ENCODE measurements around the gene EVX2. TPM values are rescaled to one million over a fixed set of nuclear protein-coding genes. Genes with fewer than 3 reads are reported as not detected.

The EVX2 gene
- total RNA-seq, 2 donors from 2014 or later, result not detected

- peaks cover 74 to 97% of the 10 kb centered on the region in 2 donors for H3K27me3 ChIP-seq
- H3K9me3 ChIP-seq, result peaks cover 0 to 4% of the 10 kb centered on the region in 2 donors
- DNase-seq (ENCODE audit: low spot score), result no peak
- no peaks in the 10 kb centered on the region for H3K36me3 ChIP-seq
- H3K27ac ChIP-seq, result no peak overlapping the region
- TF ChIP-seq CTCF (IDR thresholded peaks at IDR 0.05), result no peak
- peaks cover 0 to 25% of the 10 kb centered on the region in 2 donors for H3K4me1 ChIP-seq
- no peak overlapping the region for H3K4me3 ChIP-seq
These were observed 36.8 kb upstream of the EVX2 start for GRCh38 chr2:176120364-176121189.

- Histone ChIP-seq H3K4me3 (no peak overlapping the region), H3K27me3 (peaks cover 73 to 93% of the 10 kb centered on the region in 2 donors), H3K9me3 (peaks cover 0 to 4% of the 10 kb centered on the region in 2 donors), H3K27ac (no peak overlapping the region), H3K4me1 (peaks cover 0 to 25% of the 10 kb centered on the region in 2 donors), H3K36me3 (no peaks in the 10 kb centered on the region)
- TF ChIP-seq CTCF (IDR thresholded peaks at IDR 0.05), result peak; percentile 8 to 21
- no peak for DNase-seq (ENCODE audit: low spot score)
These were observed 35.0 kb upstream of the EVX2 start for GRCh38 chr2:176118601-176119339.

- no peak for DNase-seq (ENCODE audit: low spot score)
- Histone ChIP-seq H3K36me3 (no peaks in the 10 kb centered on the region), H3K27ac (no peak overlapping the region), H3K27me3 (peaks cover 78 to 94% of the 10 kb centered on the region in 2 donors), H3K4me1 (peaks cover 0 to 19% of the 10 kb centered on the region in 2 donors), H3K9me3 (peaks cover 0 to 4% of the 10 kb centered on the region in 2 donors), H3K4me3 (no peak overlapping the region)
- no peak for TF ChIP-seq CTCF (IDR thresholded peaks at IDR 0.05)
These were observed 34.1 kb upstream of the EVX2 start for GRCh38 chr2:176117823-176118371.

- no peak for TF ChIP-seq CTCF (IDR thresholded peaks at IDR 0.05)
- H3K27ac ChIP-seq, result no peak overlapping the region
- peaks cover 0 to 13% of the 10 kb centered on the region in 2 donors for H3K4me1 ChIP-seq
- H3K27me3 ChIP-seq, result peaks cover 79 to 94% of the 10 kb centered on the region in 2 donors
- no peak for DNase-seq (ENCODE audit: low spot score)
- no peak overlapping the region for H3K4me3 ChIP-seq
- H3K9me3 ChIP-seq, result peaks cover 0 to 4% of the 10 kb centered on the region in 2 donors
- H3K36me3 ChIP-seq, result no peaks in the 10 kb centered on the region
These were observed 33.5 kb upstream of the EVX2 start for GRCh38 chr2:176117162-176117822.

Measured in right atrium auricular region (tissue), 2 donors.